A673 (cell line): ENCODE data around the gene APEH.

Experiments
- EZH2 ChIP-seq: fragments of 200-600 bp; sonication (generic); IDR thresholded peaks from 2 replicates; pipeline ENCODE4 v1.6.1; 2017; ENCODE audit warnings: borderline replicate concordance, low read depth, mild to moderate bottlenecking, mixed read lengths, antibody characterized with exemption, low read length; ENCODE audit not compliant: poor library complexity, severe bottlenecking
- TF ChIP-seq, protein P1 (sequence below): fragments of 300-800, 200-600 bp; sonication (generic); conservative IDR thresholded peaks from 2 replicates; pipeline ENCODE4 v1.5.1; 2017; ENCODE audit warnings: low read depth, mild to moderate bottlenecking, antibody characterized with exemption, low read length, moderate library complexity, mixed read lengths

DNA sequence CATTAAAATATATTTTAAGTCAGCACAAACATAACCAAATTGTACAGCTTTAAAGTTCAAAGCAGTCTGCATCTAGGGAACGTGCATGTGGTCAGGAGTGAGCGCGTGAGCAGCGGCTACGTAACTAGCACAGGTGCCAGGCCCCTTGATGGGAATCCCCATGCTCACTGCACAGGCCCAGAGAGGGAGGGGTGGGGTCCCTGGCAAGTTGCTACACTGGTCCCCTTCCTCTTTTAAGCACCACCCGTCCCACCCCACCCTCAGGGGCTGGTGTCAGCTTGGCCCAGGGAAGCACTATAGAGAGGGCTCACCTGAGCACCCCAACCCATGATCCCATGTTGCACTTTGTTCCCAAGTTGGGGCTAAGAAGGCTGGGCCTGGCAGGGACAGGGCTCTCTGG is 50.4 kb downstream of the APEH start:
- TF ChIP-seq, protein P1, sequence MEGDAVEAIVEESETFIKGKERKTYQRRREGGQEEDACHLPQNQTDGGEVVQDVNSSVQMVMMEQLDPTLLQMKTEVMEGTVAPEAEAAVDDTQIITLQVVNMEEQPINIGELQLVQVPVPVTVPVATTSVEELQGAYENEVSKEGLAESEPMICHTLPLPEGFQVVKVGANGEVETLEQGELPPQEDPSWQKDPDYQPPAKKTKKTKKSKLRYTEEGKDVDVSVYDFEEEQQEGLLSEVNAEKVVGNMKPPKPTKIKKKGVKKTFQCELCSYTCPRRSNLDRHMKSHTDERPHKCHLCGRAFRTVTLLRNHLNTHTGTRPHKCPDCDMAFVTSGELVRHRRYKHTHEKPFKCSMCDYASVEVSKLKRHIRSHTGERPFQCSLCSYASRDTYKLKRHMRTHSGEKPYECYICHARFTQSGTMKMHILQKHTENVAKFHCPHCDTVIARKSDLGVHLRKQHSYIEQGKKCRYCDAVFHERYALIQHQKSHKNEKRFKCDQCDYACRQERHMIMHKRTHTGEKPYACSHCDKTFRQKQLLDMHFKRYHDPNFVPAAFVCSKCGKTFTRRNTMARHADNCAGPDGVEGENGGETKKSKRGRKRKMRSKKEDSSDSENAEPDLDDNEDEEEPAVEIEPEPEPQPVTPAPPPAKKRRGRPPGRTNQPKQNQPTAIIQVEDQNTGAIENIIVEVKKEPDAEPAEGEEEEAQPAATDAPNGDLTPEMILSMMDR, result no peak
- no peak for TF ChIP-seq EZH2
